Sigmoid colon (tissue), 4 donors: ENCODE data around the gene PPM1K.

Source experiments
- CTCF ChIP-seq, 4 experiments: fragments of 450-650 bp in 3 of 4; fragments of 200-600 bp in 1 of 4; IDR thresholded peaks; one replicate each; pipeline ENCODE4 v1.5.1; 2016 to 2019; ENCODE audit warnings: antibody characterized with exemption in 4 of 4, mild to moderate bottlenecking in 3 of 4, moderate library complexity in 2 of 4
- EP300 ChIP-seq, 4 donors: sonication (generic); formaldehyde crosslinking; IDR thresholded peaks; one replicate each; pipeline ENCODE4 v1.6.1; 2017; ENCODE audit warnings: antibody characterized with exemption in 4 of 4
- POLR2A ChIP-seq, 2 donors: fragments of 450-650 bp; IDR thresholded peaks; one replicate each; pipeline ENCODE4 v1.6.1; 2016; ENCODE audit warnings: antibody characterized with exemption in 2 of 2, mild to moderate bottlenecking in 2 of 2, moderate library complexity in 2 of 2
- POLR2AphosphoS5 ChIP-seq, 4 donors: sonication (generic); formaldehyde crosslinking; IDR thresholded peaks; one replicate each; pipeline ENCODE4 v1.6.1; 2017; ENCODE audit warnings: antibody characterized with exemption in 4 of 4

- TF ChIP-seq CTCF (IDR thresholded peaks at IDR 0.05) (no peak), EP300 (IDR thresholded peaks at IDR 0.05) (no peak), POLR2A (IDR thresholded peaks at IDR 0.05) (no peak), POLR2AphosphoS5 (IDR thresholded peaks at IDR 0.05) (no peak)
Observed at GRCh38 chr4:88257726-88258125, 26.6 kb downstream of the PPM1K start.
